Fibroblast of lung (primary cell): ENCODE measurements around the gene ZNF423. TPM values are rescaled to one million over a fixed set of nuclear protein-coding genes. Genes with fewer than 3 reads are reported as not detected.

Source experiments
- DNase-seq, 2 donors: peaks; one replicate each; pipeline versions ENCODE4 v3.0.0 to v3.0.0-alpha.2; 2010; ENCODE audit warnings: low read depth in 2 of 2
- H2AFZ ChIP-seq: 2 replicates; pipeline ENCODE4 v1.5.1; 2012; ENCODE audit warnings: low read length, control low read depth, inconsistent platforms
- H3K27ac ChIP-seq: 2 replicates; pipeline ENCODE4 v1.5.1; 2011; ENCODE audit warnings: low read length, control low read depth; ENCODE audit not compliant: insufficient read depth
- H3K27me3 ChIP-seq: 2 replicates; pipeline ENCODE4 v1.5.1; 2011; ENCODE audit warnings: mild to moderate bottlenecking, low read length; ENCODE audit not compliant: control insufficient read depth, insufficient read depth
- H3K36me3 ChIP-seq: 2 replicates; pipeline ENCODE4 v1.5.1; 2011; ENCODE audit warnings: low read length; ENCODE audit not compliant: control insufficient read depth, insufficient read depth
- H3K4me1 ChIP-seq: 2 replicates; pipeline ENCODE4 v1.5.1; 2011; ENCODE audit warnings: low read length; ENCODE audit not compliant: control insufficient read depth, insufficient read depth; ENCODE audit errors: extremely low read depth
- H3K4me2 ChIP-seq: 2 replicates; pipeline ENCODE4 v1.5.1; 2011; ENCODE audit warnings: low read length, control low read depth; ENCODE audit not compliant: insufficient read depth; ENCODE audit errors: extremely low read depth
- H3K4me3 ChIP-seq, 4 experiments: fragments of 200-600 bp in 1 of 4; sonication (generic) in 1 of 4; replicated peaks in 1 of 4; 2 replicates each; pipeline ENCODE4 v1.5.1; 2011 to 2016; ENCODE audit warnings: low read length in 4 of 4, low read depth in 3 of 4, mild to moderate bottlenecking in 3 of 4, control low read depth in 2 of 4, inconsistent platforms in 1 of 4, mixed read lengths in 1 of 4; ENCODE audit not compliant: insufficient read depth in 1 of 4; ENCODE audit errors: control extremely low read depth in 1 of 4
- H3K79me2 ChIP-seq: 2 replicates; pipeline ENCODE4 v1.5.1; 2012; ENCODE audit warnings: mild to moderate bottlenecking, low read length, inconsistent platforms; ENCODE audit not compliant: control insufficient read depth, insufficient read depth
- H3K9ac ChIP-seq: 2 replicates; pipeline ENCODE4 v1.5.1; 2011; ENCODE audit warnings: mild to moderate bottlenecking, low read length, control low read depth; ENCODE audit not compliant: insufficient read depth
- H3K9me3 ChIP-seq: 2 replicates; pipeline ENCODE4 v1.5.1; 2012; ENCODE audit warnings: low read depth, low read length; ENCODE audit not compliant: control insufficient read depth, insufficient read depth
- H4K20me1 ChIP-seq: 2 replicates; pipeline ENCODE4 v1.5.1; 2011; ENCODE audit warnings: low read length; ENCODE audit not compliant: control insufficient read depth, insufficient read depth; ENCODE audit errors: extremely low read depth
- CTCF ChIP-seq, 2 donors: IDR thresholded peaks in 1 of 2; conservative IDR thresholded peaks in 1 of 2; 1 replicate in 1 of 2; 2 replicates in 1 of 2; pipeline ENCODE4 v1.5.1; 2011 to 2012; ENCODE audit warnings: low read length in 2 of 2, control low read depth in 1 of 2, inconsistent platforms in 1 of 2, low read depth in 1 of 2, mild to moderate bottlenecking in 1 of 2
- EZH2 ChIP-seq: IDR thresholded peaks from 2 replicates; pipeline ENCODE4 v1.5.1; 2012; ENCODE audit warnings: low read length, control low read depth, mild to moderate bottlenecking; ENCODE audit errors: missing control alignments
- polyA plus RNA-seq, 2 donors: library from polyadenylated mRNA; depleted of rRNA in 1 of 2; stranded (reverse) in 1 of 2; unstranded in 1 of 2; fragments of >200 nt; gene quantifications; 2 replicates each; pipeline ENCODE4 v1.2.1, GENCODE V29; 2011 to 2012; ENCODE audit warnings: missing spikeins in 1 of 2
- total RNA-seq: library from RNA; depleted of rRNA; stranded (reverse); fragments of >200 nt; gene quantifications from 2 replicates; pipeline ENCODE4 v1.2.1, GENCODE V29; 2014

ZNF423 gene
- total and polyA plus RNA-seq, 2 donors (not counting 1 experiment from before 2014, with no cell fraction given): 0.07 to 0.17 TPM

GRCh38 chr16:49505556-49505955 is 350.4 kb downstream of the ZNF423 start:
- Histone ChIP-seq H3K4me1 (no peaks in the 10 kb centered on the region), H3K4me2 (no peak overlapping the region), H3K9me3 (no peaks in the 10 kb centered on the region), H4K20me1 (no peaks in the 10 kb centered on the region), H3K79me2 (no peaks in the 10 kb centered on the region), H3K27me3 (no peaks in the 10 kb centered on the region), H3K9ac (no peak overlapping the region), H3K36me3 (no peaks in the 10 kb centered on the region), H3K27ac (no peak overlapping the region), H2AFZ (no peak overlapping the region), H3K4me3 (no peak overlapping the region)
- DNase-seq: no peak
- TF ChIP-seq EZH2 (no peak), CTCF (conservative IDR thresholded peaks at IDR 0.05 in 1 of 2, IDR thresholded peaks at IDR 0.05 in 1 of 2; ENCODE audit: low read depth in 1 of 2, low read length in 2 of 2) (no peak)

- H3K27ac ChIP-seq: no peak overlapping the region
- no peak overlapping the region for H3K4me3 ChIP-seq
- H3K36me3 ChIP-seq: no peaks in the 10 kb centered on the region
- TF ChIP-seq EZH2 (no peak), CTCF (conservative IDR thresholded peaks at IDR 0.05 in 1 of 2, IDR thresholded peaks at IDR 0.05 in 1 of 2; ENCODE audit: low read depth in 1 of 2, low read length in 2 of 2) (no peak)
- H4K20me1 ChIP-seq: no peaks in the 10 kb centered on the region
- no peak overlapping the region for H3K4me2 ChIP-seq
- no peaks in the 10 kb centered on the region for H3K79me2 ChIP-seq
- no peaks in the 10 kb centered on the region for H3K4me1 ChIP-seq
- H3K9ac ChIP-seq: no peak overlapping the region
- no peaks in the 10 kb centered on the region for H3K27me3 ChIP-seq
- no peak for DNase-seq
- no peaks in the 10 kb centered on the region for H3K9me3 ChIP-seq
- H2AFZ ChIP-seq: no peak overlapping the region
Observed at GRCh38 chr16:49504626-49505025, 351.3 kb downstream of the ZNF423 start.

GRCh38 chr16:49504023-49504364 is 351.9 kb downstream of the ZNF423 start:
- H3K27ac ChIP-seq: no peak overlapping the region
- TF ChIP-seq EZH2 (no peak), CTCF (conservative IDR thresholded peaks at IDR 0.05 in 1 of 2, IDR thresholded peaks at IDR 0.05 in 1 of 2; ENCODE audit: low read depth in 1 of 2, low read length in 2 of 2) (no peak)
- no peaks in the 10 kb centered on the region for H4K20me1 ChIP-seq
- no peak overlapping the region for H3K9ac ChIP-seq
- H3K9me3 ChIP-seq: no peaks in the 10 kb centered on the region
- no peak overlapping the region for H3K4me3 ChIP-seq
- H3K4me1 ChIP-seq: no peaks in the 10 kb centered on the region
- no peaks in the 10 kb centered on the region for H3K79me2 ChIP-seq
- H2AFZ ChIP-seq: no peak overlapping the region
- no peaks in the 10 kb centered on the region for H3K27me3 ChIP-seq
- no peak for DNase-seq
- H3K4me2 ChIP-seq: no peak overlapping the region
- no peaks in the 10 kb centered on the region for H3K36me3 ChIP-seq
